H9 (cell line): ENCODE results near the gene TRPM5. TPM values are rescaled to one million over a fixed set of nuclear protein-coding genes. Genes with fewer than 3 reads are reported as not detected.

Source experiments
- DNase-seq: peaks from one replicate; pipeline ENCODE4 v3.0.0-alpha.2; 2017
- H2AFZ ChIP-seq: one replicate; pipeline ENCODE4 v1.6.1; 2013; ENCODE audit warnings: mild to moderate bottlenecking, low read length, control low read depth, moderate library complexity
- H2AK5ac ChIP-seq: 2 replicates; pipeline ENCODE4 v1.6.1; 2013; ENCODE audit warnings: low read length, control low read depth, mixed read lengths; ENCODE audit not compliant: insufficient read length
- H2BK120ac ChIP-seq: one replicate; pipeline ENCODE4 v1.6.1; 2013; ENCODE audit warnings: low read depth, mild to moderate bottlenecking, low read length, control low read depth, inconsistent platforms; ENCODE audit not compliant: poor library complexity, severe bottlenecking
- H2BK12ac ChIP-seq: 2 replicates; pipeline ENCODE4 v1.6.1; 2013; ENCODE audit warnings: low read length, control low read depth, mixed read lengths, low read depth; ENCODE audit not compliant: insufficient read length
- H2BK15ac ChIP-seq: 2 replicates; pipeline ENCODE4 v1.6.1; 2013; ENCODE audit warnings: low read depth, low read length, control low read depth
- H2BK20ac ChIP-seq: one replicate; pipeline ENCODE4 v1.6.1; 2013; ENCODE audit warnings: low read depth, mild to moderate bottlenecking, low read length, control low read depth, inconsistent platforms; ENCODE audit not compliant: poor library complexity, severe bottlenecking
- H2BK5ac ChIP-seq: 2 replicates; pipeline ENCODE4 v1.6.1; 2013; ENCODE audit warnings: low read length, control low read depth, mixed read lengths; ENCODE audit not compliant: insufficient read length
- H3K14ac ChIP-seq: 2 replicates; pipeline ENCODE4 v1.6.1; 2013; ENCODE audit warnings: low read length, control low read depth; ENCODE audit not compliant: insufficient read depth
- H3K18ac ChIP-seq: 2 replicates; pipeline ENCODE4 v1.6.1; 2013; ENCODE audit warnings: low read depth, mild to moderate bottlenecking, mixed read lengths, low read length, control low read depth; ENCODE audit not compliant: insufficient read length
- H3K23ac ChIP-seq: 2 replicates; pipeline ENCODE4 v1.6.1; 2013; ENCODE audit warnings: low read length, control low read depth, mixed read lengths, low read depth; ENCODE audit not compliant: insufficient read length
- H3K23me2 ChIP-seq: 2 replicates; pipeline ENCODE4 v1.6.1; 2013; ENCODE audit warnings: low read depth, mild to moderate bottlenecking, mixed read lengths, low read length, control low read depth; ENCODE audit not compliant: insufficient read length, poor library complexity, severe bottlenecking
- H3K27ac ChIP-seq: 2 replicates; pipeline ENCODE4 v1.5.1; 2013; ENCODE audit warnings: low read length, control low read depth, mixed read lengths, low read depth; ENCODE audit not compliant: insufficient read length
- H3K27me3 ChIP-seq: 2 replicates; pipeline ENCODE4 v1.6.1; 2013; ENCODE audit warnings: low read length, control low read depth, inconsistent platforms; ENCODE audit not compliant: insufficient read depth
- H3K4ac ChIP-seq: 2 replicates; pipeline ENCODE4 v1.6.1; 2013; ENCODE audit warnings: low read depth, mild to moderate bottlenecking, control low read depth, inconsistent platforms, low read length, moderate library complexity
- H3K4me1 ChIP-seq: 2 replicates; pipeline ENCODE4 v1.6.1; 2013; ENCODE audit warnings: low read length, control low read depth, inconsistent platforms; ENCODE audit not compliant: insufficient read depth
- H3K4me2 ChIP-seq: 2 replicates; pipeline ENCODE4 v1.6.1; 2013; ENCODE audit warnings: low read length, control low read depth, mixed read lengths; ENCODE audit not compliant: insufficient read length, insufficient read depth
- H3K56ac ChIP-seq: 2 replicates; pipeline ENCODE4 v1.6.1; 2013; ENCODE audit warnings: low read depth, mild to moderate bottlenecking, mixed read lengths, low read length, control low read depth; ENCODE audit not compliant: insufficient read length
- H3K79me1 ChIP-seq: 2 replicates; pipeline ENCODE4 v1.6.1; 2013; ENCODE audit warnings: low read depth, mild to moderate bottlenecking, moderate library complexity, low read length, control low read depth, inconsistent platforms; ENCODE audit not compliant: insufficient read depth, poor library complexity, severe bottlenecking
- H3K79me2 ChIP-seq: 2 replicates; pipeline ENCODE4 v1.6.1; 2013; ENCODE audit warnings: low read length, control low read depth, inconsistent platforms; ENCODE audit not compliant: insufficient read depth
- H3K9ac ChIP-seq: 2 replicates; pipeline ENCODE4 v1.6.1; 2013; ENCODE audit warnings: low read length, control low read depth, mixed read lengths; ENCODE audit not compliant: insufficient read length; ENCODE audit errors: extremely low read depth
- H3K9me3 ChIP-seq: one replicate; pipeline ENCODE4 v1.6.1; 2013; ENCODE audit warnings: low read depth, low read length, inconsistent platforms; ENCODE audit not compliant: control insufficient read depth
- H3T11ph ChIP-seq: one replicate; pipeline ENCODE4 v1.6.1; 2013; ENCODE audit warnings: mild to moderate bottlenecking, low read length, control low read depth, inconsistent platforms
- H4K20me1 ChIP-seq: one replicate; pipeline ENCODE4 v1.6.1; 2013; ENCODE audit not compliant: control insufficient read depth, insufficient read length, insufficient read depth
- H4K5ac ChIP-seq: 2 replicates; pipeline ENCODE4 v1.6.1; 2013; ENCODE audit warnings: low read depth, mild to moderate bottlenecking, mixed read lengths, low read length, control low read depth; ENCODE audit not compliant: insufficient read length
- H4K8ac ChIP-seq: replicated peaks from 2 replicates; pipeline ENCODE4 v1.6.1; 2013; ENCODE audit warnings: low read length, control low read depth, mixed read lengths, low read depth; ENCODE audit not compliant: insufficient read length
- H4K91ac ChIP-seq: 2 replicates; pipeline ENCODE4 v1.6.1; 2013; ENCODE audit warnings: low read depth, mild to moderate bottlenecking, moderate library complexity, mixed read lengths, low read length, control low read depth; ENCODE audit not compliant: insufficient read length
- H3K27ac Mint-ChIP-seq, 3 experiments: 2 replicates in 2 of 3; 3 replicates in 1 of 3; pipeline ENCODE4 v1.8.0; 2020 to 2021; ENCODE audit warnings: mixed read lengths in 3 of 3, mild to moderate bottlenecking in 1 of 3, moderate library complexity in 1 of 3
- H3K27me3 Mint-ChIP-seq: 2 replicates; pipeline ENCODE4 v1.8.0; 2021; ENCODE audit warnings: low read depth, mild to moderate bottlenecking, moderate library complexity, mixed read lengths
- H3K36me3 Mint-ChIP-seq, 3 experiments: 2 replicates in 2 of 3; 3 replicates in 1 of 3; pipeline ENCODE4 v1.8.0; 2020 to 2021; ENCODE audit warnings: low read depth in 3 of 3, mixed read lengths in 3 of 3; ENCODE audit not compliant: insufficient read depth in 1 of 3
- H3K4me1 Mint-ChIP-seq, 2 experiments: 2 replicates each; pipeline ENCODE4 v1.8.0; 2020; ENCODE audit warnings: mixed read lengths in 2 of 2
- H3K4me3 Mint-ChIP-seq, 2 experiments: 2 replicates in 1 of 2; 3 replicates in 1 of 2; pipeline ENCODE4 v1.8.0; 2020 to 2021; ENCODE audit warnings: mild to moderate bottlenecking in 2 of 2, mixed read lengths in 2 of 2, moderate library complexity in 1 of 2
- H3K9me3 Mint-ChIP-seq, 2 experiments: 2 replicates in 1 of 2; 3 replicates in 1 of 2; pipeline ENCODE4 v1.8.0; 2020; ENCODE audit warnings: mild to moderate bottlenecking in 2 of 2, mixed read lengths in 2 of 2, moderate library complexity in 1 of 2
- CTCF ChIP-seq: fragments of 200-600 bp; sonication (generic); conservative IDR thresholded peaks from 3 replicates; pipeline ENCODE4 v1.8.0; 2021; ENCODE audit warnings: antibody characterized with exemption, mild to moderate bottlenecking
- WGBS: extraction: QIAGEN DNeasy Blood & Tissue Kit; methylation state at CpG from one replicate; pipeline ENCODE4 v1.1.7; 2013; ENCODE audit warnings: missing lambda C conversion rate, low lambda C conversion rate, mixed read lengths; ENCODE audit not compliant: insufficient read length; ENCODE audit errors: extremely low coverage; 5-methylcytosine and 5-hydroxymethylcytosine counted together
- total RNA-seq: library from RNA; stranded (reverse); gene quantifications from 2 replicates; pipeline ENCODE4 v1.2.1, GENCODE V29; 2021

Gene TRPM5
- total RNA-seq, 1 experiment from 2014 or later, result 0.09 TPM

- no peak overlapping the region for H2BK120ac ChIP-seq
- no peak overlapping the region for H3K14ac ChIP-seq
- no peaks in the 10 kb centered on the region for H3K9me3 ChIP-seq
- H3T11ph ChIP-seq, result no peak overlapping the region
- no peaks in the 10 kb centered on the region for H3K4me1 ChIP-seq
- no peaks in the 10 kb centered on the region for H3K4me1 Mint-ChIP-seq
- no peak overlapping the region for H2BK20ac ChIP-seq
- no peak overlapping the region for H3K4ac ChIP-seq
- TF ChIP-seq CTCF, result no peak
- no peak overlapping the region for H4K5ac ChIP-seq
- no peak for DNase-seq
- no peak overlapping the region for H2AFZ ChIP-seq
- H4K91ac ChIP-seq, result no peak overlapping the region
- H4K20me1 ChIP-seq, result no peaks in the 10 kb centered on the region
- H2BK5ac ChIP-seq, result no peak overlapping the region
- no peak overlapping the region for H3K4me3 Mint-ChIP-seq
- no peaks in the 10 kb centered on the region for H3K79me1 ChIP-seq
- no peak overlapping the region for H3K27ac ChIP-seq
- no peak overlapping the region for H3K4me2 ChIP-seq
- no peaks in the 10 kb centered on the region for H3K79me2 ChIP-seq
- no peaks in the 10 kb centered on the region; a peak in 1 of 7 replicates for H3K36me3 Mint-ChIP-seq
- H2BK12ac ChIP-seq, result no peak overlapping the region
- H3K27me3 Mint-ChIP-seq, result peaks cover 98% of the 10 kb centered on the region
- peak overlapping the region in 1 of 3 experiments; percentile 83; a peak in 1 of 7 replicates for H3K27ac Mint-ChIP-seq
- H3K9ac ChIP-seq, result no peak overlapping the region
- H2AK5ac ChIP-seq, result no peak overlapping the region
- H3K23me2 ChIP-seq, result peaks cover 3% of the 10 kb centered on the region
- WGBS, result no CpG with 5 or more reads among the region's 20 CpGs
- H3K9me3 Mint-ChIP-seq, result peaks cover 0 to 7% of the 10 kb centered on the region in 2 experiments; a peak in 2 of 5 replicates
- H3K27me3 ChIP-seq, result peaks cover 4% of the 10 kb centered on the region; the same call in 1 of the 2 replicates
- H3K23ac ChIP-seq, result no peak overlapping the region
- H4K8ac ChIP-seq, result no peak overlapping the region
- no peak overlapping the region for H3K56ac ChIP-seq
- no peak overlapping the region for H2BK15ac ChIP-seq
- no peak overlapping the region for H3K18ac ChIP-seq
Measured at GRCh38 chr11:2452321-2453012, 8.2 kb upstream of the TRPM5 start.
